ENCODE data around the gene ACSS2.

ACSS2 gene

GRCh38 chr20:34945315-34946077 lies 69.1 kb downstream of the ACSS2 start:
- Mint-ChIP-seq H3K27ac (no peak overlapping the region), H3K36me3 (ENCODE audit: low read depth) (peaks cover 59% of the 10 kb centered on the region), H3K4me3 (no peak overlapping the region), H3K9me3 (no peaks in the 10 kb centered on the region), H3K27me3 (no peaks in the 10 kb centered on the region), H3K4me1 (ENCODE audit: low read depth) (peaks cover 6% of the 10 kb centered on the region)

- no peaks in the 10 kb centered on the region for H3K27me3 Mint-ChIP-seq
- no peak overlapping the region for H3K4me3 Mint-ChIP-seq
- H3K4me1 Mint-ChIP-seq (ENCODE audit: low read depth), result peaks cover 6% of the 10 kb centered on the region
- H3K27ac Mint-ChIP-seq, result no peak overlapping the region
- peaks cover 51% of the 10 kb centered on the region for H3K36me3 Mint-ChIP-seq (ENCODE audit: low read depth)
- H3K9me3 Mint-ChIP-seq, result no peaks in the 10 kb centered on the region
Observed at GRCh38 chr20:34946661-34947060, 70.2 kb downstream of the ACSS2 start.

GRCh38 chr20:34947336-34947735 lies 70.9 kb downstream of the ACSS2 start:
- H3K4me3 Mint-ChIP-seq, result no peak overlapping the region
- H3K4me1 Mint-ChIP-seq (ENCODE audit: low read depth), result peaks cover 6% of the 10 kb centered on the region
- H3K9me3 Mint-ChIP-seq, result no peaks in the 10 kb centered on the region
- no peaks in the 10 kb centered on the region for H3K27me3 Mint-ChIP-seq
- peaks cover 49% of the 10 kb centered on the region for H3K36me3 Mint-ChIP-seq (ENCODE audit: low read depth)
- H3K27ac Mint-ChIP-seq, result no peak overlapping the region

- Mint-ChIP-seq H3K27me3 (no peaks in the 10 kb centered on the region), H3K9me3 (no peaks in the 10 kb centered on the region), H3K4me3 (no peak overlapping the region), H3K27ac (no peak overlapping the region), H3K4me1 (ENCODE audit: low read depth) (peaks cover 6% of the 10 kb centered on the region), H3K36me3 (ENCODE audit: low read depth) (peaks cover 42% of the 10 kb centered on the region)
Observed at GRCh38 chr20:34948030-34948429, 71.6 kb downstream of the ACSS2 start.

- H3K36me3 Mint-ChIP-seq (ENCODE audit: low read depth), result peaks cover 38% of the 10 kb centered on the region
- no peak overlapping the region for H3K27ac Mint-ChIP-seq
- H3K4me1 Mint-ChIP-seq (ENCODE audit: low read depth), result peaks cover 7% of the 10 kb centered on the region
- H3K9me3 Mint-ChIP-seq, result no peaks in the 10 kb centered on the region
- H3K27me3 Mint-ChIP-seq, result no peaks in the 10 kb centered on the region
- H3K4me3 Mint-ChIP-seq, result no peak overlapping the region
Observed at GRCh38 chr20:34949120-34949519, 72.7 kb downstream of the ACSS2 start.

GRCh38 chr20:34951252-34951651 lies 74.8 kb downstream of the ACSS2 start:
- no peak overlapping the region for H3K27ac Mint-ChIP-seq
- H3K27me3 Mint-ChIP-seq, result no peaks in the 10 kb centered on the region
- H3K4me1 Mint-ChIP-seq (ENCODE audit: low read depth), result peaks cover 20% of the 10 kb centered on the region

GRCh38 chr20:34951652-34952051 lies 75.2 kb downstream of the ACSS2 start:
- Mint-ChIP-seq H3K27me3 (no peaks in the 10 kb centered on the region), H3K4me3 (no peak overlapping the region), H3K9me3 (no peaks in the 10 kb centered on the region), H3K4me1 (ENCODE audit: low read depth) (peaks cover 21% of the 10 kb centered on the region), H3K36me3 (ENCODE audit: low read depth) (peaks cover 18% of the 10 kb centered on the region), H3K27ac (no peak overlapping the region)

More at GRCh38 chr20:34951252-34951651, 74.8 kb downstream of the ACSS2 start:
- no peaks in the 10 kb centered on the region for H3K9me3 Mint-ChIP-seq
- H3K4me3 Mint-ChIP-seq, result no peak overlapping the region
- H3K36me3 Mint-ChIP-seq (ENCODE audit: low read depth), result peaks cover 22% of the 10 kb centered on the region

GRCh38 chr20:34952671-34953070 lies 76.3 kb downstream of the ACSS2 start:
- H3K27ac Mint-ChIP-seq, result no peak overlapping the region
- H3K4me1 Mint-ChIP-seq (ENCODE audit: low read depth), result peaks cover 21% of the 10 kb centered on the region
- H3K36me3 Mint-ChIP-seq (ENCODE audit: low read depth), result peaks cover 16% of the 10 kb centered on the region
- no peaks in the 10 kb centered on the region for H3K27me3 Mint-ChIP-seq
- H3K4me3 Mint-ChIP-seq, result no peak overlapping the region
- H3K9me3 Mint-ChIP-seq, result no peaks in the 10 kb centered on the region

GRCh38 chr20:34953960-34954359 lies 77.5 kb downstream of the ACSS2 start:
- no peak overlapping the region for H3K27ac Mint-ChIP-seq

GRCh38 chr20:34954904-34955230 lies 78.5 kb downstream of the ACSS2 start:
- H3K27me3 Mint-ChIP-seq, result no peaks in the 10 kb centered on the region
- peaks cover 6% of the 10 kb centered on the region for H3K36me3 Mint-ChIP-seq (ENCODE audit: low read depth)
- H3K9me3 Mint-ChIP-seq, result no peaks in the 10 kb centered on the region
- H3K27ac Mint-ChIP-seq, result peak overlapping the region; percentile 94
- H3K4me1 Mint-ChIP-seq (ENCODE audit: low read depth), result peaks cover 21% of the 10 kb centered on the region
- peak overlapping the region; percentile 97 for H3K4me3 Mint-ChIP-seq

More at GRCh38 chr20:34953960-34954359, 77.5 kb downstream of the ACSS2 start:
- H3K9me3 Mint-ChIP-seq, result no peaks in the 10 kb centered on the region
- H3K36me3 Mint-ChIP-seq (ENCODE audit: low read depth), result peaks cover 13% of the 10 kb centered on the region
- H3K27me3 Mint-ChIP-seq, result no peaks in the 10 kb centered on the region
- H3K4me3 Mint-ChIP-seq, result no peak overlapping the region
- H3K4me1 Mint-ChIP-seq (ENCODE audit: low read depth), result peaks cover 21% of the 10 kb centered on the region

- peak within 1 kb of the TSS; percentile 97 for H3K4me3 Mint-ChIP-seq
- peak within 1 kb of the TSS; percentile 94 for H3K27ac Mint-ChIP-seq
- no peaks in the 10 kb centered on the region for H3K27me3 Mint-ChIP-seq
- no peaks in the 10 kb centered on the region for H3K9me3 Mint-ChIP-seq
- H3K36me3 Mint-ChIP-seq (ENCODE audit: low read depth), result peaks cover under 1% of the 10 kb centered on the region
- peaks cover 21% of the 10 kb centered on the region for H3K4me1 Mint-ChIP-seq (ENCODE audit: low read depth)
Observed at GRCh38 chr20:34955231-34956040, 79.0 kb downstream of the ACSS2 start, which contains the start of the genes GSS and MYH7B. GSS (minus strand) TSS chr20:34955806; CDS start chr20:34951852, 3,954 bp downstream. MYH7B (plus strand) TSS chr20:34955868; CDS start chr20:34978006, 22,138 bp downstream.

GRCh38 chr20:34956041-34956458 lies 79.6 kb downstream of the ACSS2 start:
- Mint-ChIP-seq H3K9me3 (no peaks in the 10 kb centered on the region), H3K4me3 (peak overlapping the region; percentile 97), H3K36me3 (ENCODE audit: low read depth) (no peaks in the 10 kb centered on the region), H3K27ac (peak overlapping the region; percentile 94), H3K4me1 (ENCODE audit: low read depth) (peaks cover 27% of the 10 kb centered on the region), H3K27me3 (no peaks in the 10 kb centered on the region)

GRCh38 chr20:34956751-34957472 lies 80.5 kb downstream of the ACSS2 start:
- Mint-ChIP-seq H3K9me3 (no peaks in the 10 kb centered on the region), H3K27ac (no peak overlapping the region), H3K4me3 (no peak overlapping the region)

GRCh38 chr20:34964486-34964885 lies 88.1 kb downstream of the ACSS2 start:
- H3K36me3 Mint-ChIP-seq (ENCODE audit: low read depth), result no peaks in the 10 kb centered on the region
- H3K27me3 Mint-ChIP-seq, result no peaks in the 10 kb centered on the region
- no peak overlapping the region for H3K4me3 Mint-ChIP-seq
- H3K4me1 Mint-ChIP-seq (ENCODE audit: low read depth), result peaks cover 5% of the 10 kb centered on the region
- no peak overlapping the region for H3K27ac Mint-ChIP-seq
- H3K9me3 Mint-ChIP-seq, result no peaks in the 10 kb centered on the region

More at GRCh38 chr20:34956751-34957472, 80.5 kb downstream of the ACSS2 start:
- Mint-ChIP-seq H3K36me3 (ENCODE audit: low read depth) (no peaks in the 10 kb centered on the region), H3K27me3 (no peaks in the 10 kb centered on the region), H3K4me1 (ENCODE audit: low read depth) (peaks cover 27% of the 10 kb centered on the region)

GRCh38 chr20:34965051-34965450 lies 88.6 kb downstream of the ACSS2 start:
- Mint-ChIP-seq H3K9me3 (no peaks in the 10 kb centered on the region), H3K27me3 (no peaks in the 10 kb centered on the region), H3K27ac (no peak overlapping the region), H3K4me1 (ENCODE audit: low read depth) (peaks cover 5% of the 10 kb centered on the region), H3K4me3 (no peak overlapping the region), H3K36me3 (ENCODE audit: low read depth) (no peaks in the 10 kb centered on the region)
